Smooth muscle cell (in vitro differentiated cells): ENCODE measurements around the gene SYNGR2. TPM values are rescaled to one million over a fixed set of nuclear protein-coding genes. Genes with fewer than 3 reads are reported as not detected.

ENCODE experiments used
- DNase-seq: peaks from one replicate; lab custom pipeline; 2025; ENCODE audit not compliant: unreplicated experiment; lab: John Stamatoyannopoulos, UW
- H2AFZ ChIP-seq: fragments of 200-600 bp; sonication (generic); 2 replicates; pipeline ENCODE4 v1.6.0; 2016; ENCODE audit warnings: antibody characterized with exemption, low read depth, mild to moderate bottlenecking
- H3F3A ChIP-seq: fragments of 200-600 bp; sonication (generic); 2 replicates; pipeline ENCODE4 v1.6.0; 2017; ENCODE audit warnings: antibody characterized with exemption, low read depth
- H3K27ac ChIP-seq: fragments of 200-600 bp; sonication (generic); 2 replicates; pipeline ENCODE4 v1.5.1; 2016; ENCODE audit warnings: low read depth, mild to moderate bottlenecking
- H3K27me3 ChIP-seq: fragments of 200-600 bp; sonication (generic); 2 replicates; pipeline ENCODE4 v1.6.1; 2016; ENCODE audit warnings: low read depth, mild to moderate bottlenecking
- H3K36me3 ChIP-seq: fragments of 200-600 bp; sonication (generic); 2 replicates; pipeline ENCODE4 v1.5.1; 2016; ENCODE audit warnings: low read depth
- H3K4me1 ChIP-seq: fragments of 200-600 bp; sonication (generic); 2 replicates; pipeline ENCODE4 v1.5.1; 2016; ENCODE audit warnings: low read depth
- H3K4me2 ChIP-seq: fragments of 200-600 bp; sonication (generic); 2 replicates; pipeline ENCODE4 v1.6.0; 2016; ENCODE audit warnings: mild to moderate bottlenecking
- H3K4me3 ChIP-seq: fragments of 200-600 bp; sonication (generic); 2 replicates; pipeline ENCODE4 v1.5.1; 2016; ENCODE audit warnings: mild to moderate bottlenecking
- H3K79me2 ChIP-seq: fragments of 200-600 bp; sonication (generic); 2 replicates; pipeline ENCODE4 v1.6.0; 2016; ENCODE audit warnings: low read depth, mild to moderate bottlenecking
- H3K9ac ChIP-seq: fragments of 200-600 bp; sonication (generic); 2 replicates; pipeline ENCODE4 v1.6.0; 2016; ENCODE audit warnings: low read depth
- H3K9me3 ChIP-seq: fragments of 200-600 bp; sonication (generic); replicated peaks from 2 replicates; pipeline ENCODE4 v1.5.1; 2016; ENCODE audit warnings: low read depth
- H4K20me1 ChIP-seq: fragments of 200-600 bp; sonication (generic); 2 replicates; pipeline ENCODE4 v1.6.0; 2016; ENCODE audit warnings: low read depth
- CTCF ChIP-seq: fragments of 200-600 bp; sonication (generic); IDR thresholded peaks from 2 replicates; pipeline ENCODE4 v1.5.1; 2017; ENCODE audit warnings: borderline replicate concordance, mild to moderate bottlenecking, antibody characterized with exemption; ENCODE audit not compliant: insufficient read depth, poor library complexity, severe bottlenecking
- WGBS: methylation state at CpG from one replicate; pipeline ENCODE4 v1.1.7; 2016; ENCODE audit warnings: low lambda C conversion rate; 5-methylcytosine and 5-hydroxymethylcytosine counted together
- polyA plus RNA-seq: library from polyadenylated mRNA; unstranded; fragments of >200 nt; fragmentation: Nextera tagmentation; extraction: Ambion mirVana; gene quantifications from 2 replicates; pipeline ENCODE4 v1.2.1, GENCODE V29; 2016
- small RNA-seq: library from RNA; depleted of rRNA; stranded (forward); fragments of <200 nt; gene quantifications from one replicate; pipeline ENCODE3, GENCODE V24; 2014
- total RNA-seq: library from RNA; depleted of rRNA; stranded (reverse); fragments of >200 nt; gene quantifications from 2 replicates; pipeline ENCODE4 v1.2.3, GENCODE V29; 2014

SYNGR2 gene
- total and polyA plus RNA-seq, 2 experiments from 2014 or later: 46.1 to 64.7 TPM

- Histone ChIP-seq H3K27me3 (no peaks in the 10 kb centered on the region), H3K9ac (peak overlapping the region; percentile 66), H3F3A (no peaks in the 10 kb centered on the region), H3K4me1 (peaks cover 7% of the 10 kb centered on the region), H3K27ac (no peak overlapping the region), H4K20me1 (no peaks in the 10 kb centered on the region), H3K36me3 (no peaks in the 10 kb centered on the region), H3K79me2 (peaks cover 25% of the 10 kb centered on the region), H2AFZ (peak overlapping the region; percentile 88), H3K4me3 (peak overlapping the region; percentile 82), H3K4me2 (peak overlapping the region; percentile 96), H3K9me3 (no peaks in the 10 kb centered on the region)
- WGBS: 19% methylated on average over 5 of the region's 5 CpGs
- no peak for TF ChIP-seq CTCF
- DNase-seq: no peak
These were observed 46.3 kb downstream of the SYNGR2 start for GRCh38 chr17:78214706-78215061.

- H3K27ac ChIP-seq: no peak overlapping the region
- WGBS: 82% methylated on average over 11 of the region's 11 CpGs
- H3K4me2 ChIP-seq: no peak overlapping the region
- no peak overlapping the region for H3K4me3 ChIP-seq
- no peaks in the 10 kb centered on the region for H3F3A ChIP-seq
- DNase-seq: no peak
- no peaks in the 10 kb centered on the region for H3K9me3 ChIP-seq
- H3K9ac ChIP-seq: no peak overlapping the region
- no peaks in the 10 kb centered on the region for H4K20me1 ChIP-seq
- no peak for TF ChIP-seq CTCF
- peaks cover 20% of the 10 kb centered on the region for H3K79me2 ChIP-seq
- no peak overlapping the region for H2AFZ ChIP-seq
- H3K36me3 ChIP-seq: no peaks in the 10 kb centered on the region
- H3K4me1 ChIP-seq: peaks cover 7% of the 10 kb centered on the region
- no peaks in the 10 kb centered on the region for H3K27me3 ChIP-seq
These were observed 51.2 kb downstream of the SYNGR2 start for GRCh38 chr17:78219396-78220150.

Small RNA genes lying within 50 kb of the gene (small RNA-seq; reads per million reads assigned to genes)
- not detected for gene AC087645.1

Other genes starting within 250 kb of the SYNGR2 start
- gene TNRC6C, start 209.9 kb upstream of the SYNGR2 start, total RNA-seq: 3.1 and 3.9 TPM in 2 replicates
- gene TNRC6C, start 209.9 kb upstream of the SYNGR2 start, polyA plus RNA-seq: 2.4 and 2.7 TPM in 2 replicates
- 24.1 and 42.2 TPM in 2 replicates for gene TMC6, start 39.8 kb upstream of the SYNGR2 start, total RNA-seq
- gene TMC6, start 39.8 kb upstream of the SYNGR2 start, polyA plus RNA-seq: 40.2 and 65.3 TPM in 2 replicates
- gene TMC8, start 37.8 kb upstream of the SYNGR2 start, total RNA-seq: 0.04 and 0.27 TPM in 2 replicates
- 0.38 and 1.2 TPM in 2 replicates for gene TMC8, start 37.8 kb upstream of the SYNGR2 start, polyA plus RNA-seq
- gene C17orf99, start 22.2 kb upstream of the SYNGR2 start, total RNA-seq: not detected in 2 replicates
- gene C17orf99, start 22.2 kb upstream of the SYNGR2 start, polyA plus RNA-seq: 0.29 and 1.7 TPM in 2 replicates
- 20.0 and 20.9 TPM in 2 replicates for gene TK1, start 18.5 kb downstream of the SYNGR2 start, total RNA-seq
- gene TK1, start 18.5 kb downstream of the SYNGR2 start, polyA plus RNA-seq: 53.7 and 72.7 TPM in 2 replicates
- 63.7 and 64.9 TPM in 2 replicates for gene AFMID, start 18.8 kb downstream of the SYNGR2 start, total RNA-seq
- gene AFMID, start 18.8 kb downstream of the SYNGR2 start, polyA plus RNA-seq: 10.0 and 23.0 TPM in 2 replicates
- gene BIRC5, start 45.7 kb downstream of the SYNGR2 start, total RNA-seq: 7.7 and 15.3 TPM in 2 replicates
- gene BIRC5, start 45.7 kb downstream of the SYNGR2 start, polyA plus RNA-seq: 11.9 and 15.6 TPM in 2 replicates
- gene TMEM235, start 63.0 kb downstream of the SYNGR2 start, total RNA-seq: not detected in 2 replicates
- not detected in 2 replicates for gene TMEM235, start 63.0 kb downstream of the SYNGR2 start, polyA plus RNA-seq
- 116 and 172 TPM in 2 replicates for gene SOCS3, start 191.5 kb downstream of the SYNGR2 start, total RNA-seq
- 201 and 310 TPM in 2 replicates for gene SOCS3, start 191.5 kb downstream of the SYNGR2 start, polyA plus RNA-seq
- gene PGS1, start 210.1 kb downstream of the SYNGR2 start, total RNA-seq: 29.5 and 29.9 TPM in 2 replicates
- gene PGS1, start 210.1 kb downstream of the SYNGR2 start, polyA plus RNA-seq: 22.6 and 37.8 TPM in 2 replicates